Measurements from ENCODE around the gene PLTP. TPM values are rescaled to one million over a fixed set of nuclear protein-coding genes. Genes with fewer than 3 reads are reported as not detected.
A peak's percentile ranks its signal among the peaks of the same experiment; 100 is the strongest.
"Not testable (repeated sequence)": the region's sequence is repeated elsewhere in the genome, so short reads cannot be mapped to it uniquely, and the experiment has no call there.

PLTP gene
- total RNA-seq, 3 donors from 2014 or later, result 3.1 to 4.2 (median 3.3) TPM

DNA sequence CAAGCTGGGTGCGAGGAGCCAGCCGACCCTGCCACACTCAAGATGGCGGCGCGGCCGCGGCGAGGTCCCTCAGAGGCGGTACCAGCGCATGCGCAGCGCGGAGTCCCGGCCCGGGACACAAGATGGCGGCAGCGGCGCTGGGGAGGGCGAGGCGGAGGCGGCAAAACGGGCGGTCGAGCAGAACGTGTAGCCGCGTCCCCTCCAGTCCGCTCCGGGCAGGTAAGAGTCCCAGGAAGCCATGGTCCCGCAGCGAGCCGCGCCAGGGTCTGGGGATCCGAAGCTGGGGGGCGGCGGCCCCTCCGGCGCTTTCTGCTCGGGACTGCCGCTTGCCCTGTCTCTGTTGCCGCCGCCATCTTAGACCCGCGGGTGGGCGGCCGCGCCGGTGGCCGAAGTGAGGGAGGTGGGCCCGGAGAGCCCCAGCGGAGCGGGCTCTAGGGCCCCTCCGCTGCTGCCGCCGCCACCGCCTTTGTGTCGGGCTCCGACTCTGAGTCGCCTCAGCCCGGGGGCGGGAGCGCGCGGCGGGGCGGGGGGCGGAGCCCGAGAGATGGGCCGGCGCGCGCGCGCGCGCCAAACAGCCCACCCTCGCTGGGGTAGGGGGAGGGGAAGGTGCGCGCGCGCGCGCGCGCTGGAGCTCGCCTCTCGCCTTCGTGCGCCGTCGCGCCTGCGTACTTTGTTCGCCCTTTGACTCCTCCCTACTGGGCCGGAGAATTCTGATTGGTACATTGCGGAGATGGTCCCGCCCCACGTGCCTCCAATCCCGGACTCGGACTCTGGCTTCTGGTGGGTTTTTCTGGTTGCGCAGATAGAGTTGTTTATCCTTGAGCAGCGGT is 22.8 kb upstream of the PLTP start, which contains the start of gene PCIF1:
TSS of gene PCIF1 (plus strand) at position 98 of the 830 bp plus-strand sequence. CDS start 4,317 bp downstream, outside the sequence.
- ATAC-seq (peak; percentile 81 to 84), DNase-seq (peak; percentile 98)
- Mint-ChIP-seq H3K9me3 (no peaks in the 10 kb centered on the region), H3K27me3 (ENCODE audit: low read depth) (no peaks in the 10 kb centered on the region), H3K4me3 (peak within 1 kb of the TSS; percentile 93), H3K4me1 (ENCODE audit: low read depth) (peaks cover 28% of the 10 kb centered on the region), H3K36me3 (ENCODE audit: insufficient read depth) (peaks cover 20% of the 10 kb centered on the region)

DNA sequence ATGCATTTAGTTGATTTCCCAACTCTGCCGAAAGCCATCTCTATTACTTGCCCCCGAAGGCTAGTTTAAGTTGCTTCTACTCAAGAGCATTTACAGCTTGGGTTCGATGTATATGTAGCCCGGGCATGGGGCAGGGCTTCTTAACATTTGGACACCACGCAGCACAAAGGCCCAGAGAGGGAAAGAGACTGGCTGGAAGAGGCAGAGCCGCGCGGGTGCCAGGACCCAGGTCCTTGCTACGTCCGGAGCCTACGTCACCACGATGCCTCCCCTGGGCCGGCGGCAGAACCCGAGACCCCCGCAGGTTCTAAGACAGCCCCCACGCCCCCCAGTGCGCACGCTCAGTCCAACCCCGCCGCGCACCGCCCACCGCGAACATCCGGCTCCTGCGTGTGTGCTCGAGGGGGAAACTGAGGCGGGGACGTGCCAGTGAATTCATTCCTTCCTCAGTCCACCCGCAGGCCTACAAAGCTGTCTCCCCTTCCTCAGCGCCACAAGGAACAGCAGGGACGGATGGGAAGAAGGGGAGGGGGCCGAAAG is 22.2 kb upstream of the PLTP start:
- H3K4me3 Mint-ChIP-seq, result peak overlapping the region; percentile 93
- DNase-seq (no peak), ATAC-seq (peak; percentile 7 to 11)
- no peaks in the 10 kb centered on the region for H3K9me3 Mint-ChIP-seq
- peaks cover 28% of the 10 kb centered on the region for H3K4me1 Mint-ChIP-seq (ENCODE audit: low read depth)
- no peaks in the 10 kb centered on the region for H3K27me3 Mint-ChIP-seq (ENCODE audit: low read depth)
- H3K36me3 Mint-ChIP-seq (ENCODE audit: insufficient read depth), result peaks cover 15% of the 10 kb centered on the region

DNA sequence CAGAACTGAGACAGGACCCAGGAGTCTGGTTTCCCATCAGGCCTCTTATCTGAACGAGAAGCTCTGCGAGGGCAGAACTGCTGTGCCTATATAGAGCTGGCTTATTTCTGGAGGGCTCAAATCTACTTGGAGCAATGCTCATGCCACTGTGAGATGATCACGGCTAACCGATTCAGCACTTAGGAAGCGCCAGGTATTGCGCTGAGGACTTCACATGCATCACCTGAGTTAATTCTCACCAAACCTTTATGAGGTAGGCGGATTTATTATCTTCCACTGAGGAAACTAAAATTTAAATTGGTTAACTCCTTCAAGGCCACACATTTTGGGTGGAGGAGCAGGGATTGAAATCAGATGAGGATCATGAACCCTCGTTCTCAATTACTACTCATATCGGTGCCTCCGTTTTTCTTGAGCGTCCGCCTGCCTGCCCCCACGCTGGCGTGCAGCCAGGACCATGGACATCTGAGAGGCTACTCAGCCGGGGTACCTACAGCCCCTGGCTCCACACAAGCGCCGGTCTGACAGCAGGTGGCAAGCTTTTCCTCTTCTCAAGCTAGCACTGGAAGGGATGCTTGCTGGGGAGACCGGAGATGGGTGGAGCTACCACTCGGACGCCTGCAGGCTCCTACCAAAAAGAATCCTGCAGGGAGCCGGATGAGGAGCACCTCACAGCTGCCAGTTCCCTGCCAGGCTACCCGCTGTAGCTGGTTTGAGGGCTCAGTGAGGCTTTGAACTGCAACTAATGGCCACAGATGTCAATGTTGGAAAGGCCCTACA is 21.5 kb upstream of the PLTP start:
- H3K4me3 Mint-ChIP-seq, result peak overlapping the region; percentile 93
- H3K4me1 Mint-ChIP-seq (ENCODE audit: low read depth), result peaks cover 27% of the 10 kb centered on the region
- DNase-seq (peak; percentile 39), ATAC-seq (no peak)
- H3K27me3 Mint-ChIP-seq (ENCODE audit: low read depth), result no peaks in the 10 kb centered on the region
- H3K36me3 Mint-ChIP-seq (ENCODE audit: insufficient read depth), result peaks cover 11% of the 10 kb centered on the region
- no peaks in the 10 kb centered on the region for H3K9me3 Mint-ChIP-seq

DNA sequence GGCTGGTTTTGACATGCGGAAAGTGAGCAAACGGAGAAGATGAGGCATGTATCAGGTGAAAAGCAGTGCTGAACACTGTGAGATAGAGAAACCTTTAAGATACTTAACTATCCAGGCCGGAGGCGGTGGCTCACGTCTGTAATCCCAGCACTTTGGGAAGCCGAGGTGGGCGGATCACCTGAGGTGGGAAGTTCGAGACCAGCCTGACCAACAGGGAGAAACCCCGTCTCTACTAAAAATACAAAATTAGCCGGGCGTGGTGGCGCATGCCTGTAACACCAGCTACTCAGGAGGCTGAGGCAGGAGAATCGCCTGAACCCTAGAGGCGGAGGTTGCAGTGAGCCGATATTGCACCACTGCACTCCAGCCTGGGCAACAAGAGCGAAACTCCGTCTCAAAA is 19.7 kb upstream of the PLTP start:
- H3K27me3 Mint-ChIP-seq (ENCODE audit: low read depth); H3K9me3 Mint-ChIP-seq; DNase-seq; H3K36me3 Mint-ChIP-seq (ENCODE audit: insufficient read depth); ATAC-seq; H3K4me3 Mint-ChIP-seq: not testable (repeated sequence)
- peaks cover 13% of the 10 kb centered on the region for H3K4me1 Mint-ChIP-seq (ENCODE audit: low read depth)

DNA sequence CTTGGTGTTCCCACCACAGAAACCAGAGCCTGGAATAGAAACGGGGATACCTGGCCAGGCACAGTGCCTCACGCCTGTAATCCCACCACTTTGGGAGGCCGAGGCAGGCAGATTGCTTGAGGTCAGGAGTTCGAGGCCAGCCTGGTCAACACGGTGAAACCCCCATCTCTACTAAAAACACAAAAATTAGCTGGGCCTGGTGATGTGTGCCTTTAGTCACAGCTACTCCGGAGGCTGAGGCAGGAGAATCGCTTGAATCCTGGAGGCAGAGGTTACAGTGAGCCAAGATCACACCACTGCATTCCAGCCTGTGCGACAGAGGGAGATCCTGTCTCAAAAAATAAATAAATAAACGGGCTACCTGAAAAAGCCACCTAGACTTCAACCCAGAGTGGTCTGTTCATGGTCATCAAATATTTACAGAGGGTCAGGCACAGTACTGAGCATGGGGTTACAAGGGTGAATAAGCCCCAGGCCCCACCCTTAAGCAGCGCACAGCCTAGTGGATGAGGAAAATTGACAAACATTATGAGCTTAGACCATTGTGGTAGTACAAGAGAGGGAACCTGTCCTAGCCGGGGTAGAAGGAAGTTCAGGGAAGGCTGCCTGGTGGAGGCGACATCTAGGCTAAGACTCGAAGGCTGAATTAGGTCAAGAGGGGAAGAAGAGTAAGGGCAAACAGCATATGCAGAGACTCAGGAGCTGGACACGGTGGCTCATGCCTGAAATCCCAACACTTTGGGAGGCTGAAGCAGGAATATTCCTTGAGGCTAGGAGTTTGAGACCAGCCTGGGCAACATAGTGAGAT is 15.3 kb upstream of the PLTP start:
- no peak for DNase-seq
- no peak for ATAC-seq
- no peak overlapping the region for H3K4me3 Mint-ChIP-seq
- H3K4me1 Mint-ChIP-seq (ENCODE audit: low read depth), result peaks cover 2% of the 10 kb centered on the region
- no peaks in the 10 kb centered on the region for H3K9me3 Mint-ChIP-seq
- no peaks in the 10 kb centered on the region for H3K36me3 Mint-ChIP-seq (ENCODE audit: insufficient read depth)
- no peaks in the 10 kb centered on the region for H3K27me3 Mint-ChIP-seq (ENCODE audit: low read depth)

DNA sequence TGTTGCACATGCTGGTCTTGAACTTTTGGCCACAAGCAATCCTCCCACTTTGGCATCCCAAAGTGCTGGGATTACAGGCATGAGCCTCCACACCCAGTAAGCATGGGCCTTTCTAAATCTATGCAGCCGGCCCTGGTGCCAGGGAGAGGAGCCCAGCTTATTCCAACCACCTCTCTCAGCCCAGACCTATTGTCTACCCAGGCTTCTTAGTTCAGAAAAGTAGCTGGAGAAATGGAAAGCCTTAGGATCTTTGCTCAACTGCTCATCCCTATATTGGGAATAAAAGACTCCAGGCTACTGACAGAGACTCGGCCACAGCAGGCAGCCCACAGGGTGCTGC is 14.7 kb upstream of the PLTP start:
- ATAC-seq (no peak), DNase-seq (no peak)
- peaks cover 2% of the 10 kb centered on the region for H3K4me1 Mint-ChIP-seq (ENCODE audit: low read depth)
- H3K9me3 Mint-ChIP-seq, result no peaks in the 10 kb centered on the region
- H3K4me3 Mint-ChIP-seq, result no peak overlapping the region
- no peaks in the 10 kb centered on the region for H3K36me3 Mint-ChIP-seq (ENCODE audit: insufficient read depth)
- H3K27me3 Mint-ChIP-seq (ENCODE audit: low read depth), result peaks cover 1% of the 10 kb centered on the region

DNA sequence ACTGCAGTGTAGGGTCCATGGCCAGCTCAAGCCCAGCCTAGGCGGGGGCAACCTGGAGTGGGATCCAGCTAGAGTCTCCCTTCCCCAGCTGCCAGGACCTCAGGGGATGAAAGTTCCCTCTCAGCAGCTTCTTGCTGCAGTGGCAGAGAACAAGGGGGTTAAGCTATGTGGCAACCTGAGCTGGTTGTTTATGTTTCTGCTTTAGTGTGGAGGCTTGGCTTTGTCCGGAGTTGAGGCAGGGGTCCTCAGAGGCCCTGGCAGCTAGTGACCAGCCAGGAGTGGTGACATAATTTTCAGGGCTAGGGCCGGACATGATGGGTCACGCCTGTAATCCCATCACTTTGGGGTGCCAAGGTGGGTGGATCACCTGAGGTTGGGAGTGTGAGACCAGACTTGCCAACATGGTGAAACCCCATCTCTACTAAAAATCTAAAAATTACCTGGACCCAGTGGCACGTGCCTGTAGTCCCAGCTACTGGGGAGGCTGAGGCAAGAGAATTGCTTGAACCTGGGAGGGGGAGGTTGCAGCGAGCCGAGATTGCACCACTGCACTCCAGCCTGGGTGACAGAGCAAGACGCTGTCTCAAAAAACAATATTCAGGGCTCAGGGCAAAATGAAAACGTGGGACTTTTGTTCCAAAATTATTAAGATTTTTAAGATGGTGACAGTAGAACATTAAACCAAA is 14.0 kb upstream of the PLTP start:
- H3K4me1 Mint-ChIP-seq (ENCODE audit: low read depth), result peaks cover 2% of the 10 kb centered on the region
- peaks cover 6% of the 10 kb centered on the region for H3K27me3 Mint-ChIP-seq (ENCODE audit: low read depth)
- ATAC-seq, result no peak
- no peak overlapping the region for H3K4me3 Mint-ChIP-seq
- H3K36me3 Mint-ChIP-seq (ENCODE audit: insufficient read depth), result no peaks in the 10 kb centered on the region
- no peaks in the 10 kb centered on the region for H3K9me3 Mint-ChIP-seq
- DNase-seq, result no peak

DNA sequence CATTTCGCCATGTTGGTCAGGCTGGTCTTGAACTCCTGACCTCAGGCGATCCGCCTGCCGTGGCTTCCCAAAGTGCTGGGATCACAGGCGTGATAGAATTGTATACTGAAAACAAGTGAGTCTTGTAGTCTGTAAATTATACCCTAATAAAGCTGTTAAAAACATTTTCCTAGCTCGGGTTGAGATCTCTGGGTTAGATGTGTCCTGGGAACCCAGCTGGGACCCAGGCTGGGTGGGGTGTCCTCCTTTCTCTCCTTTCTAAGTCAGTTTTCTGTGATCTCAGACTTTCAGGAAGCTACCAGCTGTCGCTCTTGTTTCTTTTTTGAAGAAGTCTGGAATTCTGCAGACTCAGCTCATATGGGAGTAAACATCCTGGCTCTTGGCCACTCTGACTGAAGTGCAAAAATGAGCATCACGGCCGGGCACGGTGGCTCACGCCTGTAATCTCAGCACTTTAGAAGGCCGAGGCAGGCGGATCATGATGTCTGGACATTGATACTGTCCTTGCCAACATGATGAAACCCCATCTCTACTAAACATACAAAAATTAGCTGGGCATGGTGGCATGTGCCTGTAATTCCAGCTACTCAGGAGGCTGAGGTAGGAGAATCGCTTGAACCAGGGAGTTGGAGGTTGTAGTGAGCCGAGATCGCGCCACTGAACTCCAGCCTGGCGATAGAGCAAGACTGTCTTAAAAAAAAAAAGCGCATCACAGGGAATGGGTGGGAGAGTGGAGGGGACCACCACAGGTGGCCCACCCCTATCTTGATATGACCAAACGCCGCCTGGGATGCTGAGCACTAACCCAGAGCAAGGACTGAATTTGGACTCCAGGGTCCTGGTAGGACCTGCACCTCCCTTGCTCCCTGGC is 12.7 kb upstream of the PLTP start:
- ATAC-seq (no peak), DNase-seq (no peak)
- H3K27me3 Mint-ChIP-seq (ENCODE audit: low read depth), result peaks cover 13% of the 10 kb centered on the region
- no peaks in the 10 kb centered on the region for H3K9me3 Mint-ChIP-seq
- no peak overlapping the region for H3K4me3 Mint-ChIP-seq
- peaks cover 2% of the 10 kb centered on the region for H3K4me1 Mint-ChIP-seq (ENCODE audit: low read depth)
- no peaks in the 10 kb centered on the region for H3K36me3 Mint-ChIP-seq (ENCODE audit: insufficient read depth)

DNA sequence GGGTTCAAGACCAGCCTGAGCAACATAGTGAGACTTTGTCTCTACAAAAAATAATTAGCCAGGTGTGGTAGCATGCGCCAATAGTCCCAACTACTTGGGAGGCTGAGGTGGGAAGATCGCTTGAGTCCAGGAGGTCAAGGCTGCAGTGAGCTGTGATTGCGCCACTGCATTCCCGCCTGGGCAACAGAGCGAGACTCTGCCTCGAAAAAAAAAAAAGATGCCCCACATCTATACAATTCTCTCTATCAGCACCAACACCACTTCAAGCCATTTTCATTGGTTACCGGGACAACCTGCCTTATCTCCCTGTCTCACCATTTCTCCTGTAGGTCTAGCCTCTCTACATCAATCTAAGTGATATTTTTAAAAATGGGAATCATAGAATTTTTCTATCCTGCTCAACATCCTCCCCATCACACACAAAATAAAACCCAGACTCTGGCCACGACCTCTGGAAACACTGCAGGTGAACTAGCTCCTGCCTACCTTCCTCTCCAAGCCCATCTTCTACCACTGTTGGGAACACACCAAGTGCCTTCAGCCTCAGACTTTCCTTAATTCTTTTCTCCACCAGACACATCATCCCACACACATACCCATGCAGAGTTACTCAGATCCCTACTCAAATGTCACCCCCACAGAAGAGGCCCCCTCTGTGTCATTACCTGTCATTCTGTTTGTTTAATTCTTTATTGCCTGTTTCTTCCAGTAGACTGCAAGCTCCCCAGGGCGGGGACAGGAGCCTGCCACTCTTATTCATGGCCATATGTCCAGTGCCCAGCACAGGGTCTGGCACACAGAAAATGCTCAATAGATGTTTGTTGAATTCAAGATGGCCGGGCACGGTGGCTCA is 9.6 kb upstream of the PLTP start:
- ATAC-seq (no peak), DNase-seq (no peak)
- Mint-ChIP-seq H3K36me3 (ENCODE audit: insufficient read depth) (no peaks in the 10 kb centered on the region), H3K9me3 (no peaks in the 10 kb centered on the region), H3K27me3 (ENCODE audit: low read depth) (peaks cover 17% of the 10 kb centered on the region), H3K4me3 (no peak overlapping the region), H3K4me1 (ENCODE audit: low read depth) (peaks cover 2% of the 10 kb centered on the region)

DNA sequence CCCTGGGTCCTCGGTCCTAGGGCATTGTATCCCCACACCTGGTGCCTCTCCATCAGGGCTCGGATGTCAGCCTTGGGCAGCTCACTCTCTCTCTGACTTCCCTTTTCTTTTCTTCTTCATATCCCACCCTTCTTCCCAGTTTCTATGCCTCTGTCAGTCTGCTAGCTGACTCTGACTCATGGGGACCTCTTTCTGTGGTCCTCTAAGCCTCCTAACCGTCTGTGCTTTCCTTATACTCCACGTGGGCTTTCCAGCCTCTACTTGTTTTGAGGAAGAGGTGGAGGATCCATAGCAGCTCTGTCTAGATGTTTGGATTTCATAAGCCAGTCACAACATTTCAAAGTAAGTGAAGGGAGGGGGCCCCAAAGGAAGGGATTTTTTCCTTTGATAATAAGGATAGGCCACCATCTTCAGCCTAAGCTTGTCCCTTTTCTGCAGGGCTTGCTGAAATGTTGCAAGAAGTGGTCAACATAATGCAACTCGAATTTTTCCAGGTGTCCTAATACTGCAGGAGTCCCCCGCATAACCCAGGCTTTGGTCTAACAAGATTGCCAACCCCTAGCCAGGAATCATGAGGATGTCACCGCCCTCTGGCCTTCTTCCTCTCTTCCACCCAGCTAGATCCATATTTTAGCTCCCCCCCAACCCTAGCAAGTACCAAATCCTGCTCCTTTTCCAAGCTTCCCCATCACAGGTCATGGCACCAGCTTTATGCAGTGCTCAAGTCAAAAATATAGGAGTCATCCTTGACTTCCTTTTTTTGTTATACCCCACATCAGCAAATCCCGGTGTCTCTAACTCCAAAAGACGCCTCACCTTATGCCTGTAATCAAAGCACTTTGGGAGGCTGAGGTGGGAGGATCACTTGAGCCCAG is 8.7 kb upstream of the PLTP start:
- H3K4me3 Mint-ChIP-seq, result no peak overlapping the region
- DNase-seq (no peak), ATAC-seq (no peak)
- peaks cover 2% of the 10 kb centered on the region for H3K4me1 Mint-ChIP-seq (ENCODE audit: low read depth)
- no peaks in the 10 kb centered on the region for H3K9me3 Mint-ChIP-seq
- H3K27me3 Mint-ChIP-seq (ENCODE audit: low read depth), result peaks cover 24% of the 10 kb centered on the region
- H3K36me3 Mint-ChIP-seq (ENCODE audit: insufficient read depth), result no peaks in the 10 kb centered on the region

DNA sequence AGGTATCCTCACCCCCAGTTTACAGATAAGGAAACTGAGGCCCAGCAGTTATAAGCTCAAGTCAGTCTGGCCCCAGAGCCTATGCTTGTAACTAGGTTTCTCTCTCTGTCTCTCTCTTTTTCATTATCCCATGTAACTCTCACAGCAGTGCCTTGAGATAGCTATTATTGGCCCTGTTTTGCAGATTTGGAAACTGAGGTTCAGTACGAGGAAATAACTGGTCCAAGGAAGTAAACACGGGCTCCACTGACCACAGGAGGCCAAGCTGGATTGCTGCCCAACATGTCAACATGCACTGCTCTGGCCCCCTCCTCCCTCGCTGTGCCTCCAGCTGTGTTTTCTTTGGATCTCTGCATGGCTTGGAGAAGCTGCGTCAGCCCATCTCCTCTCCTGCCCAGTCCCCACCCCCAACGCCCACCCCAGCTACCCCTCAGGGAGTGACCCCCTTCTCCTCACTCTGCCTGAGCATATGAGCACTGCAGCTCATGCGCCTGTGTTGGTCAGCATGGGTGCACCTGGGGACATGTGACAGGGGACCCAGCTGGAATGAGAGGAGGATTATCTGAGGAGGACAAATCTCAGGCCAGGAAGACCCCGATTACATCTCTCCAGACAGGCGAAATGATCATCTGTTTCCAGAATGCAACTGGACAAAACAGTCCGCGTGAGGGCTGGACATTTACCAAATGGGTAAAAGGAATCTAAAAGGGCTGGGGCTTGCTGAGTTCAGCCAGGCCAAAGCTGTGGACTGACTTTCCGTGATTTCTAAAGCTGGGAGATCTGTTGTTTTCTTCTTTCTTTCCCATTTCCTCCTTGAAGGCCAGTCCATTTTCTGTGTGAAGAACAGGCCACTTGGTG is 7.8 kb upstream of the PLTP start:
- DNase-seq (no peak), ATAC-seq (no peak)
- peaks cover 2% of the 10 kb centered on the region for H3K4me1 Mint-ChIP-seq (ENCODE audit: low read depth)
- no peaks in the 10 kb centered on the region for H3K9me3 Mint-ChIP-seq
- H3K4me3 Mint-ChIP-seq, result no peak overlapping the region
- no peaks in the 10 kb centered on the region for H3K36me3 Mint-ChIP-seq (ENCODE audit: insufficient read depth)
- peaks cover 26% of the 10 kb centered on the region for H3K27me3 Mint-ChIP-seq (ENCODE audit: low read depth)
